Measurements from ENCODE around the gene P3H3. TPM values are rescaled to one million over a fixed set of nuclear protein-coding genes. Genes with fewer than 3 reads are reported as not detected.

Gene P3H3
- total RNA-seq, 1 experiment from 2014 or later, result 29.5 TPM

DNA sequence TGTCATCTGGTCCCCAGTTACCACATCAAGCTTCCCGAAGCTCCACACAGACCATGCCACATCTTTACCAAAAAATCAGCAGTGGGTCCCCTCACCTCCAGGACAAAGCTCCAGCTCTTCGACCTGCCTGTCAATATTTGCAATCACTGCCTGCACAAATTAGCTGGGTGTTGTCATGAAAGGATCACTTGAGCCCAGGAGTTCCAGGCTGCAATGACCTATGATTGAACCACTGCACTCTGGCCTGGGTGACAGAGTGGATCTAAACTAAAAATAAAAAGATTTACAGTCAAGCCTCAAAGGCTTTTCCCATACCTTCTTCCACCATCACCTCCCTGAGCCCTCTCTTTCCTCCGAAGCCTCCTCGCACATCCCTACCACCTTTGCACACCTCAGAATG, 31.6 kb upstream of the P3H3 start:
- no peak for DNase-seq (ENCODE audit: low spot score)

GRCh38 chr12:6799147-6799546, 29.1 kb upstream of the P3H3 start:
- no peak for DNase-seq (ENCODE audit: low spot score)

GRCh38 chr12:6807170-6807569, 21.0 kb upstream of the P3H3 start:
- DNase-seq (ENCODE audit: low spot score), result no peak

- DNase-seq (ENCODE audit: low spot score), result no peak
Measured at GRCh38 chr12:6809056-6809455, 19.2 kb upstream of the P3H3 start.

DNA sequence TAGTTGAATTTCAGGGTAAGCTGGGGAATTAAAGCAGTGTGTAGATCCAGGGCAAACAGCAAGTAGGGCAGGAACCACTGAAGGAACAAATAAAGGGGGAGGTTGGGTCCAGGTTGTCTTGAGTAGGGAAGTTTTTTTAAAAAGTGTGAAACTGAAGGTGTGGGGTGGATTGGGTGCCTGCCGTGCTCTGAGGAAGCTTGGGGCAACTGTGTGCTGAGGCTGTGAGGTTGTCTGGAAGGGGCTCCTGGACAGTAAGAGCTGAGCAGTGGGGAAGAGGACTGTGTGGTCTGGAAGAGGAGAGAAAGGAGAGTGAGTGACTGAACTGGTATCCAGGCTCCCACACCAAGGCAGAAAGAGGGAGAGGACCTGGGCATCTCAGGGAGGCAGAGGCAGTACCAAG, 17.4 kb upstream of the P3H3 start:
- no peak for DNase-seq (ENCODE audit: low spot score)

DNA sequence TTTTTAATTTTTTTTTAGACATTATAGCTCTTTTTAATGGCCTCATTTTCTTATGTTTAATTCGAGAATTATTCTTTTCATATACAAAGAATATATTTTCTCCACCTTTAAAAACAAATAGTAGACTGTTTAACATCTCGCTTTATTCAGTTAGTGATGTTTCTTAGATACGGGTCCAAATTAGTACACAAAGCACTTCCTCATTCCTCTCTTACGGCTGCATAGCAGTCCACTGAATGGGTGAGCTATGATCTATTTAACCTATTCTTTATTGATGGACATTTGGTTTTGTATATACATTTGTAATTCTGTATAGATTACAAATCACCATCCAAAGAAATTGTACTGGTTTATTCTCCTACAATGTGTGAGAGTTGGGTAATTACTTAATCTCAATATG, 14.8 kb upstream of the P3H3 start:
- DNase-seq (ENCODE audit: low spot score), result no peak

DNA sequence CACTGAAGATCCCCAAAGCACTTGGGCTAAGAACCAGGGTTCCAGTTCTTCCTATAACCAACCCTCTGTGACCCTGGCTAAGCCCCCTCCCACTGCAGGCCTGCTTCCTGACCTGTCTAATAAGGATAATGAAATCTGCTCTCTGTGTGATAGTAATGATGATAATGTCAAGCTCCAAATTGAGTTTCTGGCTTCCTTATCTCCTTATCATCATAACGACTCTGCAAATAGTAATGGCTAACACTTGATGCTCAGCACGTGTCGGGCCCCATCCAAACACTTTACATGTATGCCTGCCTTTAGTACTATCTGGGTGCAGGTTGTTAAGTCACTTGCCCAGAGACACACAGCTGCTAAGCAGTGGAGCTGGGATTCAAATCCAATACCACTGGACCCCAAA, 11.6 kb upstream of the P3H3 start:
- no peak for DNase-seq (ENCODE audit: low spot score)

DNA sequence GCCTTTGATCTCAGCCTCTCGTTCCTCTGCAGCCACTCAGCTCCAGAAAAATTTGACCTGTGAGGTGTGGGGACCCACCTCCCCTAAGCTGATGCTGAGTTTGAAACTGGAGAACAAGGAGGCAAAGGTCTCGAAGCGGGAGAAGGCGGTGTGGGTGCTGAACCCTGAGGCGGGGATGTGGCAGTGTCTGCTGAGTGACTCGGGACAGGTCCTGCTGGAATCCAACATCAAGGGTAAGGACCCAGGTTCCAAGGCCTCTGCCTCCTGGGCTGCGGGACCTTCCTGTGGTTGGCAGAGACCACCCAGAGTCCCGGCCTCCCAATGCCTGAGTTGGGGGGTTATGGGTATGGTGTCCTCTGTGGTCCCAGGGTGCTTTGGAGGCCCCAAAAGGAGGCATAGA, 11.1 kb upstream of the P3H3 start:
- DNase-seq (ENCODE audit: low spot score), result no peak

GRCh38 chr12:6817662-6818157, 10.5 kb upstream of the P3H3 start:
- DNase-seq (ENCODE audit: low spot score), result no peak

- DNase-seq (ENCODE audit: low spot score), result no peak
Measured at GRCh38 chr12:6818222-6818621, 10.0 kb upstream of the P3H3 start.

GRCh38 chr12:6818645-6819044, 9.6 kb upstream of the P3H3 start:
- DNase-seq (ENCODE audit: low spot score), result no peak

DNA sequence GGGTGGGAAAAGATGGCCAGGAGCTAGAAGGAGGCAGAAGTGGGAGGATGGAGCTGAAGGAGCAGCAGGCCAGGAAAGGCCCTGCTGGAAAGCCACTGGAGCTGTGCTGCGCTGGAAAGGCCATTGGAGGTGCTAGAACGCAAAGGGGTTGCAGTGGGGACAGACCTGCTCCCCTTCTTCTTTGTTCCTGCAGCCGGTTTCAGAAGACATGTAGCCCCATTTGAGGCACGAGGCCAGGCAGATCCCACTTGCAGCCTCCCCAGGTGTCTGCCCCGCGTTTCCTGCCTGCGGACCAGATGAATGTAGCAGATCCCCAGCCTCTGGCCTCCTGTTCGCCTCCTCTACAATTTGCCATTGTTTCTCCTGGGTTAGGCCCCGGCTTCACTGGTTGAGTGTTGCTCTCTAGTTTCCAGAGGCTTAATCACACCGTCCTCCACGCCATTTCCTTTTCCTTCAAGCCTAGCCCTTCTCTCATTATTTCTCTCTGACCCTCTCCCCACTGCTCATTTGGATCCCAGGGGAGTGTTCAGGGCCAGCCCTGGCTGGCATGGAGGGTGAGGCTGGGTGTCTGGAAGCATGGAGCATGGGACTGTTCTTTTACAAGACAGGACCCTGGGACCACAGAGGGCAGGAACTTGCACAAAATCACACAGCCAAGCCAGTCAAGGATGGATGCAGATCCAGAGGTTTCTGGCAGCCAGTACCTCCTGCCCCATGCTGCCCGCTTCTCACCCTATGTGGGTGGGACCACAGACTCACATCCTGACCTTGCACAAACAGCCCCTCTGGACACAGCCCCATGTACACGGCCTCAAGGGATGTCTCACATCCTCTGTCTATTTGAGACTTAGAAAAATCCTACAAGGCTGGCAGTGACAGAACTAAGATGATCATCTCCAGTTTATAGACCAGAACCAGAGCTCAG, 8.8 kb upstream of the P3H3 start:
- no peak for DNase-seq (ENCODE audit: low spot score)

DNA sequence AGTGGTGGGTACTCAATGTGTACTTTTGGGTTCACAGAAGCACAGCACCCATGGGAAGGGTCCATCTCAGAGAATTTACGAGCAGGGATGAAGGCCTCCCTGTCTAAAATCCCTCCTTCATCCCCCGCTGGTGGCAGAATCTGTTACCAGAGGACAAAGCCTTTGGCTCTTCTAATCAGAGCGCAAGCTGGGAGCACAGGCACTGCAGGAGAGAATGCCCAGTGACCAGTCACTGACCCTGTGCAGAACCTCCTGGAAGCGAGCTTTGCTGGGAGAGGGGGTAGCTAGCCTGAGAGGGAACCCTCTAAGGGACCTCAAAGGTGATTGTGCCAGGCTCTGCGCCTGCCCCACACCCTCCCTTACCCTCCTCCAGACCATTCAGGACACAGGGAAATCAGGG, 8.0 kb upstream of the P3H3 start:
- DNase-seq (ENCODE audit: low spot score), result no peak

DNA sequence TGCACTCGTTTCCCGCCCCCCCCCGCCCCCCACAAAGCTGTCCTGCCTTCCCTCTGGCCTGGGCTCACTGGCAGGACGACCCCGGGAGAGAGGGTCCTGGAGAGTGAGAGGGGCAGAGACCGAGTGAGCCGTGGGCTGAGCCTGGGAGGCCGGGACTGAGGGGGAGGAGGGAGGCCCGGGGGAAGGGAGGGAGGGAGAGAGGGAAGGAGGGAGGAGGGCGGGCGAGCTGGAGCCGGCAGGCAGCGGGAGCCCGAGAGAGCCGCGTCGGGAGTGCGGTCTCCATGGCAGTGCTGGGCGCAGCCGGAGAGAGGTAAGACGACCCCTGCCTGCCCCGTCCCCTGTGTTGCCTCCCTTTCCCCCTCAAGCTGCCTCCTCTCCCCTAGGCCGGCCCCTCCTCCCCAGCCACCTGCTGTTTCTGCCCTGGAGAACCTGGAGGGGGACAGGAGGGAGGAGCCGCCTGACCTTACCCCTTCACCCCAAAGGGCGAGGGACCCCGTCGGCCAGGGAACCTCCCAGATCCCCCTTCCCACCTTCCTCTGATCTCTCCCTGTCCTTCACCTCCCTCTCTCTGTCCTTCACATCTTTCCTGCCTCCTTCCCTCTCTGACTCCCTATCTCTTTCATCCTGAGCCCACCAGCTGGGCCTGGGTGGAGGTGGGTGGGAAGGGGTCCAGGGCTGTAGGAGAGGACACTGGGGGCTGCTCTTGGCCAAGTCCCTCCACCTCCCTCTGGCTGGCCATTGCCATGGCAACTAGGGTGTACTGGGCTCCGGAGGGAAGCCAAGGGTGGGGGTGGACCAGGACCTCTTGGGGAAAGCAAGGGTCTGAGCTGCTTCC, 6.4 kb upstream of the P3H3 start, which contains the start of gene GPR162:
Gene GPR162, plus strand, starts transcription at position 231 of the 835 bp plus-strand sequence. CDS start 2,078 bp downstream, outside the sequence.
- peak; percentile 47 for DNase-seq (ENCODE audit: low spot score)

GRCh38 chr12:6822426-6823135, 5.6 kb upstream of the P3H3 start:
- DNase-seq (ENCODE audit: low spot score), result no peak

DNA sequence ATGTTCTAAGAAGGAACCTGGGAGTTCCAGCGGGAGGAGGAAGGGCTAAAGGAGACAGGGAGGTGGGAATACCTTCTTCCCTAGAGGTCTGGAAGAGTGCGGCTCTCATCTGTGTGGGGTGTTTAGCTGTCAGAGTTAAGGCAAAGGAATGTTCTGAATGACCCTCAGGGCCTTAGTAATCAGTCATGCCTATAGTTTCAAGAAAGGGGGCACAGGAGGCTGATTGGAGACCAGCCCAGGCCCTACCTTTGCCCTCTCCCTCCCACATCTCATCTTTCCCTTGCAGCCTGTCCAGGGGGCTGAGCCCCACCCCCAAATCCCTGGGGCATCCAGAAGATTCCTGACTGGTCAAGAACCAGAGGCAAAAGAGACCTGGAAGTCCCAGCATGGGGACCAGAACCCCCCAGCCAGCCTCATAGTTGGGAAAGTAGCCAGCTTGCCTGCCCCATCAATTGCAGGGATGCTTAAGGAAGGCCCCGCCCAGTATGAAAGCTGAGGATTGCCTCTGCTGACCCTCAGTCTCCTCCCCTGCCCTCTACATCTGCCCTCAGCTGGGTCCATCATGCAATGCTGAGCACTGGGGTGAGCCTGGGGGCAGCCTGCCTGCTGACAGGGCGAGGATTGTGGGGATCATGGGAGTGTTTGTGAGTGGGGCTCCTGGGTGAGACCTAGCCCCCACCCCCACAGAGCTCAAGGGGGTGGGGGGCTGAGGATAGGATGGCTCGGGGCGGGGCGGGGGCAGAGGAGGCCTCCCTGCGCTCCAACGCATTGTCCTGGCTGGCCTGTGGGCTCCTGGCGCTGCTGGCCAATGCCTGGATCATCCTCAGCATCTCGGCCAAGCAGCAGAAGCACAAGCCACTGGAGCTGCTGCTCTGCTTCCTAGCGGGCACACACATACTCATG, 4.8 kb upstream of the P3H3 start:
- no peak for DNase-seq (ENCODE audit: low spot score)

GRCh38 chr12:6824085-6824775, 4.0 kb upstream of the P3H3 start:
- no peak for DNase-seq (ENCODE audit: low spot score)

GRCh38 chr12:6824901-6825381, 3.3 kb upstream of the P3H3 start:
- DNase-seq (ENCODE audit: low spot score), result no peak

GRCh38 chr12:6825398-6826124, 2.6 kb upstream of the P3H3 start:
- peak; percentile 70 for DNase-seq (ENCODE audit: low spot score)

Measured in H4 (cell line).